IMR-90 (cell line): ENCODE data around the gene CEACAM16. TPM values are rescaled to one million over a fixed set of nuclear protein-coding genes. Genes with fewer than 3 reads are reported as not detected.

Experiments
- ATAC-seq: fragments of 200-7000 bp; cut with Tn5 transposase; 2 replicates; pipeline ENCODE4 v1.9.1; 2020; ENCODE audit warnings: low read depth, mild to moderate bottlenecking, moderate library complexity
- BruUV-seq: library from RNA; stranded (reverse); fragments of 400-500 nt; replicated peaks from 2 replicates; lab custom pipeline; 2021; lab: Mats Ljungman, UMichigan
- CTCF ChIA-PET: fragments of 300-600 bp; formaldehyde crosslinking; extraction: SDS; loops from one replicate; lab custom pipeline; 2021; ENCODE audit warnings: antibody characterized with exemption; lab: Yijun Ruan, JAX
- POLR2A ChIA-PET: fragments of 300-600 bp; sonication (Branson Sonifier 250); formaldehyde crosslinking; loops from one replicate; lab custom pipeline; 2022; ENCODE audit warnings: antibody characterized with exemption; ENCODE audit not compliant: unreplicated experiment; lab: Charles Lee
- DNase-seq: peaks from one replicate; pipeline ENCODE4 v3.0.0; 2013
- H2AFZ ChIP-seq: replicated peaks from 2 replicates; pipeline ENCODE3; 2013; ENCODE audit warnings: low read length, mild to moderate bottlenecking; ENCODE audit not compliant: poor library complexity
- H2AK5ac ChIP-seq: 2 replicates; pipeline ENCODE4 v1.6.1; 2013; ENCODE audit warnings: low read depth, low read length, inconsistent platforms
- H2AK9ac ChIP-seq: replicated peaks from 2 replicates; pipeline ENCODE3; 2013; ENCODE audit warnings: mild to moderate bottlenecking, low read depth, low read length, moderate library complexity; ENCODE audit not compliant: poor library complexity
- H2BK120ac ChIP-seq: 2 replicates; pipeline ENCODE4 v1.6.1; 2013; ENCODE audit warnings: low read depth, low read length, inconsistent platforms
- H2BK15ac ChIP-seq: 3 replicates; pipeline ENCODE4 v1.6.1; 2013; ENCODE audit warnings: low read depth, low read length, inconsistent platforms
- H2BK20ac ChIP-seq: 2 replicates; pipeline ENCODE4 v1.6.1; 2013; ENCODE audit warnings: low read depth, mild to moderate bottlenecking, inconsistent platforms, low read length, moderate library complexity
- H2BK5ac ChIP-seq: 2 replicates; pipeline ENCODE4 v1.6.1; 2013; ENCODE audit warnings: mild to moderate bottlenecking, low read depth, low read length, inconsistent platforms; ENCODE audit not compliant: poor library complexity, severe bottlenecking
- H3K14ac ChIP-seq: replicated peaks from 2 replicates; pipeline ENCODE4 v1.6.1; 2013; ENCODE audit warnings: low read depth, low read length, inconsistent platforms
- H3K18ac ChIP-seq: 2 replicates; pipeline ENCODE4 v1.6.1; 2013; ENCODE audit warnings: low read depth, low read length, control low read depth
- H3K23ac ChIP-seq: 2 replicates; pipeline ENCODE4 v1.6.1; 2013; ENCODE audit warnings: low read depth, low read length, inconsistent platforms
- H3K27ac ChIP-seq: 2 replicates; pipeline ENCODE4 v1.5.1; 2013; ENCODE audit warnings: mild to moderate bottlenecking, control low read depth, low read length; ENCODE audit not compliant: insufficient read depth
- H3K27me3 ChIP-seq: 2 replicates; pipeline ENCODE4 v1.6.1; 2013; ENCODE audit warnings: low read length; ENCODE audit not compliant: control insufficient read depth, insufficient read depth
- H3K36me3 ChIP-seq: 2 replicates; pipeline ENCODE4 v1.6.1; 2013; ENCODE audit warnings: low read length, mixed read lengths; ENCODE audit not compliant: control insufficient read depth, insufficient read depth
- H3K4ac ChIP-seq: 2 replicates; pipeline ENCODE4 v1.6.1; 2013; ENCODE audit warnings: low read depth, low read length, inconsistent platforms
- H3K4me1 ChIP-seq: 2 replicates; pipeline ENCODE4 v1.6.1; 2013; ENCODE audit warnings: low read length, mixed read lengths; ENCODE audit not compliant: control insufficient read depth, insufficient read depth
- H3K4me2 ChIP-seq: 2 replicates; pipeline ENCODE4 v1.6.1; 2013; ENCODE audit warnings: low read depth, mild to moderate bottlenecking, control low read depth, low read length, moderate library complexity
- H3K4me3 ChIP-seq: 2 replicates; pipeline ENCODE4 v1.5.1; 2013; ENCODE audit warnings: low read depth, mild to moderate bottlenecking, control low read depth, low read length, moderate library complexity; ENCODE audit not compliant: insufficient read depth
- H3K56ac ChIP-seq: 2 replicates; pipeline ENCODE4 v1.6.1; 2013; ENCODE audit warnings: low read length, inconsistent platforms; ENCODE audit not compliant: insufficient read depth; ENCODE audit errors: extremely low read depth
- H3K79me1 ChIP-seq, 2 experiments: 2 replicates each; pipeline ENCODE4 v1.6.1; 2013; ENCODE audit warnings: low read length in 2 of 2, inconsistent platforms in 1 of 2, low read depth in 1 of 2
- H3K9ac ChIP-seq: 2 replicates; pipeline ENCODE4 v1.6.1; 2013; ENCODE audit warnings: low read depth, low read length, control low read depth
- H3K9me1 ChIP-seq: 2 replicates; pipeline ENCODE4 v1.6.1; 2013; ENCODE audit warnings: low read length, inconsistent platforms; ENCODE audit not compliant: insufficient read depth
- H3K9me3 ChIP-seq: 2 replicates; pipeline ENCODE4 v1.6.1; 2013; ENCODE audit warnings: low read length; ENCODE audit not compliant: control insufficient read depth, insufficient read depth
- H4K20me1 ChIP-seq: 2 replicates; pipeline ENCODE4 v1.6.1; 2013; ENCODE audit warnings: low read length, inconsistent platforms; ENCODE audit not compliant: insufficient read depth
- H4K5ac ChIP-seq: 2 replicates; pipeline ENCODE4 v1.6.1; 2013; ENCODE audit warnings: mild to moderate bottlenecking, low read depth, low read length, control low read depth
- H4K8ac ChIP-seq, 2 experiments: 2 replicates each; pipeline ENCODE4 v1.6.1; 2013; ENCODE audit warnings: low read depth in 2 of 2, low read length in 2 of 2, control low read depth in 1 of 2, inconsistent platforms in 1 of 2
- H4K91ac ChIP-seq: 2 replicates; pipeline ENCODE4 v1.6.1; 2013; ENCODE audit warnings: low read depth, low read length, inconsistent platforms; ENCODE audit not compliant: insufficient read depth
- BHLHE40 ChIP-seq: fragments of 150-350 bp; IDR thresholded peaks from 2 replicates; pipeline ENCODE4 v1.6.1; 2016; ENCODE audit warnings: mild to moderate bottlenecking, low read depth, low read length
- POLR2A ChIP-seq: IDR thresholded peaks from 2 replicates; pipeline ENCODE4 v1.6.1; 2012; ENCODE audit warnings: mild to moderate bottlenecking, low read depth, low read length
- WGBS, 2 experiments: methylation state at CpG; one replicate each; pipeline versions ENCODE4 v1.1.5 to v1.1.7; 2013; ENCODE audit warnings: missing lambda C conversion rate in 2 of 2; ENCODE audit not compliant: insufficient read length in 1 of 2; ENCODE audit errors: extremely low coverage in 2 of 2; 5-methylcytosine and 5-hydroxymethylcytosine counted together
- dilution Hi-C: fragments of 300-500 bp; cut with HindIII; formaldehyde crosslinking; loops from one replicate; pipeline ENCODE4 v1.14.3; 2018; ENCODE audit warnings: low sequenced_read_pairs; ENCODE audit not compliant: unreplicated experiment
- in situ Hi-C: fragments of 300-500 bp; cut with MboI; formaldehyde crosslinking; loops from 3 replicates; pipeline ENCODE4 v1.14.3; 2019; ENCODE audit warnings: low sequenced_read_pairs, inconsistent platforms, mixed read lengths
- intact Hi-C: fragments of 100-400 bp; cut with micrococcal nuclease; formaldehyde crosslinking; loops from 2 replicates; pipeline ENCODE4 v1.10.0; 2022
- polyA plus RNA-seq, 3 experiments: library from polyadenylated mRNA; depleted of rRNA; stranded (reverse); fragments of >200 nt; gene quantifications; 2 replicates each; pipeline ENCODE4 v1.2.3, GENCODE V29; 2012; ENCODE audit warnings: low replicate concordance in 1 of 3
- total RNA-seq: library from RNA; depleted of rRNA; stranded (reverse); fragments of >200 nt; gene quantifications from 2 replicates; pipeline ENCODE4 v1.2.3, GENCODE V29; 2012
- TF ChIP-seq, protein P1 (sequence below): fragments of 150-350 bp; IDR thresholded peaks from 2 replicates; pipeline ENCODE4 v1.6.1; 2016; ENCODE audit warnings: low read depth, mild to moderate bottlenecking, low read length, moderate library complexity, borderline replicate concordance

CEACAM16 gene
- total and polyA plus RNA-seq, 2 of the 4 experiments (the other 2 are of a cell fraction) = not detected

DNA sequence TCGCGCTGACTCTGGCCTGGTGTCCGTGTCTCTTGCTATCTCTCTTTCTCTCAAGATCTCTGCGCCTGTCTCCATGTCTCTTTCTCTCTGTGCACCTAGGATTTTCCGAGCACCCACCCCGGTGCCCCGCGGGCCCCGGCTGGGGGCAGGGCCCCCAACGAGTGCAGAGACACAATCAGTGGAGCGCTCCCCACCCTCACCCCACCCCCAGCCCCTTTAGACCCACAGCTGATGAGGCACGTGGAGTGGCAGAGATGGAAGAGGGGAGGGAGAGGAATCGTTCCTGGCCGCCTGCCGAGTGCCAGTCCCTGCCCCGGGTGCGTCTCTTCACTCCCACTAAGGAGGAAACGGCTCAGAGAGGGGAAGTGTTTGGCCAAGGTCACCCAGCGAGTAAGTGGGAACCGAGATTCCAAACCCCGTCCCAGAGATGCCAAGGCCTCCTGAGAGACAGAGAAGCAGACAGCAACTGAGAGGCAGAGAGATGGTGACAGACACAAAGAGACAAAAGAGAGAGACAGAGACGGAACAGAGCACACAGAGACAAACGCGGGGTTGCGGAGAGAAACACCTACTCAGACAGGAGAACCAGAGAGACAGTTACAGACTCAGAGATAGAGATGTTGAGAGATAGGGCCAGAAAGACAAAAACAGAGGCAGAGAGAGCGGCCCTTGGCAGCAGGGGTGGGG is 48.9 kb downstream of the CEACAM16 start:
- peaks cover 31% of the 10 kb centered on the region for H3K4me1 ChIP-seq

More for the DNA sequence above, 48.9 kb downstream of the CEACAM16 start:
- 0% methylated on average over 7 of the region's 26 CpGs; no CpG with 5 or more reads in 1 of the 2 experiments for WGBS, 2 experiments
- Histone ChIP-seq H2AFZ (peak overlapping the region; percentile 83), H3K9me3 (no peaks in the 10 kb centered on the region), H3K36me3 (peaks cover 22% of the 10 kb centered on the region), H3K27me3 (no peaks in the 10 kb centered on the region), H4K20me1 (peaks cover 26% of the 10 kb centered on the region), H3K23ac (peak overlapping the region; percentile 99), H3K4me3 (peak overlapping the region; percentile 49), H3K18ac (peak overlapping the region; percentile 98), H2BK20ac (peak overlapping the region; percentile 85), H3K79me1 (peaks cover 15 to 47% of the 10 kb centered on the region in 2 experiments; a peak in 3 of 4 replicates), H3K9me1 (peaks cover 16% of the 10 kb centered on the region), H2BK15ac (peak overlapping the region; percentile 93; the same call in 2 of the 3 replicates), H3K4me2 (peak overlapping the region; percentile 97), H3K56ac (peak overlapping the region; percentile 96), H4K91ac (peak overlapping the region; percentile 100), H2BK5ac (peak overlapping the region; percentile 96), H3K4ac (peak overlapping the region; percentile 100), H3K27ac (peak overlapping the region; percentile 97), H2AK9ac (peak overlapping the region; percentile 99), H4K8ac (peak overlapping the region; percentile 97 to 98), H2BK120ac (peak overlapping the region; percentile 95), H3K9ac (peak overlapping the region; percentile 95), H4K5ac (peak overlapping the region; percentile 98), H3K14ac (peak overlapping the region; percentile 98), H2AK5ac (peak overlapping the region; percentile 92)
- BruUV-seq = no TSS peak
- TF ChIP-seq POLR2A (peak; percentile 70), BHLHE40 (peak; percentile 36; the same call in 1 of the 2 replicates)
- TF ChIP-seq, protein P1, sequence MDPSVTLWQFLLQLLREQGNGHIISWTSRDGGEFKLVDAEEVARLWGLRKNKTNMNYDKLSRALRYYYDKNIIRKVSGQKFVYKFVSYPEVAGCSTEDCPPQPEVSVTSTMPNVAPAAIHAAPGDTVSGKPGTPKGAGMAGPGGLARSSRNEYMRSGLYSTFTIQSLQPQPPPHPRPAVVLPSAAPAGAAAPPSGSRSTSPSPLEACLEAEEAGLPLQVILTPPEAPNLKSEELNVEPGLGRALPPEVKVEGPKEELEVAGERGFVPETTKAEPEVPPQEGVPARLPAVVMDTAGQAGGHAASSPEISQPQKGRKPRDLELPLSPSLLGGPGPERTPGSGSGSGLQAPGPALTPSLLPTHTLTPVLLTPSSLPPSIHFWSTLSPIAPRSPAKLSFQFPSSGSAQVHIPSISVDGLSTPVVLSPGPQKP = no peak
- dilution Hi-C loops = no loop called here
- POLR2A ChIA-PET = no interaction called here
- CTCF ChIA-PET = no interaction called here
- intact Hi-C loops = no loop called here
- DNase-seq (peak; percentile 61), ATAC-seq (peak; percentile 7)
- in situ Hi-C loops = no loop called here
